ENCODE results near the gene MGAT4A.
"Not testable (repeated sequence)": the region's sequence is repeated elsewhere in the genome, so short reads cannot be mapped to it uniquely, and the experiment has no call there.

The MGAT4A gene

GRCh38 chr2:98664323-98664722 lies 66.6 kb downstream of the MGAT4A start:
- no peak for TF ChIP-seq OSR1 (CRISPR knock-in tag; IDR thresholded peaks at IDR 0.05)
- TF ChIP-seq CREB5 (CRISPR knock-in tag; IDR thresholded peaks at IDR 0.05; ENCODE audit: low read depth) = no peak
- no peak for TF ChIP-seq ZFP3 (CRISPR knock-in tag; IDR thresholded peaks at IDR 0.05)
- no peak for TF ChIP-seq ZC3H10 (CRISPR knock-in tag; IDR thresholded peaks at IDR 0.05)
- no peak for TF ChIP-seq POU6F1 (CRISPR knock-in tag; IDR thresholded peaks at IDR 0.05; ENCODE audit: borderline replicate concordance, low read depth)
- TF ChIP-seq PPARA (CRISPR knock-in tag; IDR thresholded peaks at IDR 0.05; ENCODE audit: borderline replicate concordance) = no peak
- no peak for TF ChIP-seq ARNTL (CRISPR knock-in tag; IDR thresholded peaks at IDR 0.05; ENCODE audit: borderline replicate concordance, low read depth)
- TF ChIP-seq BACH2 (CRISPR knock-in tag; IDR thresholded peaks at IDR 0.05; ENCODE audit: borderline replicate concordance) = no peak
- TF ChIP-seq SNAI2 (CRISPR knock-in tag; IDR thresholded peaks at IDR 0.05) = no peak
- TF ChIP-seq CSDC2 (CRISPR knock-in tag; IDR thresholded peaks at IDR 0.05) = no peak
- no peak for TF ChIP-seq ZNF565 (CRISPR knock-in tag; conservative IDR thresholded peaks at IDR 0.05; ENCODE audit: low read depth)
- no peak for TF ChIP-seq ZNF8 (CRISPR knock-in tag; IDR thresholded peaks at IDR 0.05)
- TF ChIP-seq ZNF70 (CRISPR knock-in tag; IDR thresholded peaks at IDR 0.05) = no peak
- no peak for TF ChIP-seq CSRNP3 (CRISPR knock-in tag; IDR thresholded peaks at IDR 0.05)
- no peak for TF ChIP-seq ZFP30 (CRISPR knock-in tag; IDR thresholded peaks at IDR 0.05)
- no peak for TF ChIP-seq TCF4 (CRISPR knock-in tag; IDR thresholded peaks at IDR 0.05; ENCODE audit: borderline replicate concordance)
- no peak for ATAC-seq

DNA sequence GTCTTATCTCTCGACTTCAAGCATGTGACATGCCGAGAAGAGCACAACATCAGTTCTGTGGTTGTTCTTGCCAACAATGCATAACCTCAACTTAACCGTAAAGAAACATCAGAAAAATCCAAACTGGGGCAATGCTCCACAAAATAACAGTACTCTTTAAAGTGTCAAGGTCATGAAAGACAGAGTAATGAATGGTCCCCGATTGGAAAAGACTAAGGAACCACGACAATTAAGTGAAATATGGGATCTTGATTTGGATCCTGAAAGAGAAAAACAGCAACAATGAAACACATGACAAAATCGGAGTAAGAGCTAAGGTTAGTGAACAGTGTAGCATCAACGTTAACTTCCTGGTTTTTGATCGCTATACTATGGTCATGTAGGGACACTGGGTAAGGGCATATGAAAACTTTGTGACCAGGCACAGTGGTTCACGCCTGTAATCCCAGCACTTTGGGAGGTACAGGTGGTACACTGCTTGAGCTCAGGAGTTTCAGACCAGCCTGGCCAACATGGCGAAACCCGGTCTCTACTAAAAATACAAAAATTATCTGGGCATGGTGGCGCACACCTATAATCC lies 67.3 kb downstream of the MGAT4A start:
- ATAC-seq = no peak
- TF ChIP-seq TOX (CRISPR knock-in tag; IDR thresholded peaks at IDR 0.05; ENCODE audit: borderline replicate concordance) (no peak), ZNF8 (CRISPR knock-in tag; IDR thresholded peaks at IDR 0.05) (no peak), ZFP3 (CRISPR knock-in tag; IDR thresholded peaks at IDR 0.05) (no peak), BACH2 (CRISPR knock-in tag; IDR thresholded peaks at IDR 0.05; ENCODE audit: borderline replicate concordance) (no peak), ISL1 (CRISPR knock-in tag; IDR thresholded peaks at IDR 0.05) (no peak), CSRNP3 (CRISPR knock-in tag; IDR thresholded peaks at IDR 0.05) (no peak), ZNF565 (CRISPR knock-in tag; conservative IDR thresholded peaks at IDR 0.05; ENCODE audit: low read depth) (no peak), SNAI2 (CRISPR knock-in tag; IDR thresholded peaks at IDR 0.05) (no peak), ESRRG (CRISPR knock-in tag; IDR thresholded peaks at IDR 0.05) (no peak), POU6F1 (CRISPR knock-in tag; IDR thresholded peaks at IDR 0.05; ENCODE audit: borderline replicate concordance, low read depth) (no peak), CREB5 (CRISPR knock-in tag; IDR thresholded peaks at IDR 0.05; ENCODE audit: low read depth) (no peak), ARNTL (CRISPR knock-in tag; IDR thresholded peaks at IDR 0.05; ENCODE audit: borderline replicate concordance, low read depth) (no peak), PPARA (CRISPR knock-in tag; IDR thresholded peaks at IDR 0.05; ENCODE audit: borderline replicate concordance) (no peak)

DNA sequence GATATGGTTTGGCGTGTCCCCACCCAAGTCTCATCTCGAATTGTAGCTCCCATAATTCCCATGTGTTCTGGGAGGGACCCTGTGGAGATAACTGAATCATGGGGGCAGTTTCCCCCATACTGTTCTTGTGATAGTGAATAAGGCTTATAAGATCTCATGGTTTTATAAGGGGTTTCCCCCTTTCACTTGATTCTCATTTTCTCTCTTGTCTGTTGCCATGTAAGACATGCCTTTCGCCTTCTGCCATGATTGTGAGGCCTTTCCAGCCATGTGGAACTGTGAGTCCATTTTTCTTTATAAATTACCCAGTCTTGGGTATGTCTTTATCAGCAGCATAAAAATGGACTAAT lies 71.5 kb downstream of the MGAT4A start:
- not testable (repeated sequence) for ATAC-seq
